ENCODE measurements around the gene KCND3. TPM values are rescaled to one million over a fixed set of nuclear protein-coding genes. Genes with fewer than 3 reads are reported as not detected.

Gene KCND3
- total RNA-seq, 1 donor from 2014 or later, result 3.7 TPM

- no peak for TF ChIP-seq CTCF (IDR thresholded peaks at IDR 0.05; ENCODE audit: partially characterized antibody, unreplicated experiment)
- Mint-ChIP-seq H3K9me3 (ENCODE audit: unreplicated experiment) (peaks cover 4% of the 10 kb centered on the region), H3K27me3 (ENCODE audit: unreplicated experiment) (peaks cover 1% of the 10 kb centered on the region), H3K36me3 (ENCODE audit: unreplicated experiment) (peaks cover 6% of the 10 kb centered on the region), H3K27ac (ENCODE audit: unreplicated experiment) (no peak overlapping the region), H3K4me3 (ENCODE audit: unreplicated experiment) (no peak overlapping the region), H3K4me1 (ENCODE audit: low read depth, unreplicated experiment) (no peaks in the 10 kb centered on the region)
- no peak for DNase-seq
Measured at GRCh38 chr1:112011202-112011601, 21.7 kb upstream of the KCND3 start.

- TF ChIP-seq CTCF (IDR thresholded peaks at IDR 0.05; ENCODE audit: partially characterized antibody, unreplicated experiment), result no peak
- peaks cover 7% of the 10 kb centered on the region for H3K4me1 Mint-ChIP-seq (ENCODE audit: low read depth, unreplicated experiment)
- no peak overlapping the region for H3K4me3 Mint-ChIP-seq (ENCODE audit: unreplicated experiment)
- no peak for DNase-seq
- no peaks in the 10 kb centered on the region for H3K36me3 Mint-ChIP-seq (ENCODE audit: unreplicated experiment)
- H3K27me3 Mint-ChIP-seq (ENCODE audit: unreplicated experiment), result peaks cover 1% of the 10 kb centered on the region
- peaks cover 4% of the 10 kb centered on the region for H3K9me3 Mint-ChIP-seq (ENCODE audit: unreplicated experiment)
- H3K27ac Mint-ChIP-seq (ENCODE audit: unreplicated experiment), result no peak overlapping the region
Measured at GRCh38 chr1:112007169-112007568, 17.7 kb upstream of the KCND3 start.

- Mint-ChIP-seq H3K27me3 (ENCODE audit: unreplicated experiment) (peaks cover 1% of the 10 kb centered on the region), H3K9me3 (ENCODE audit: unreplicated experiment) (peaks cover 4% of the 10 kb centered on the region), H3K27ac (ENCODE audit: unreplicated experiment) (no peak overlapping the region), H3K4me3 (ENCODE audit: unreplicated experiment) (no peak overlapping the region), H3K4me1 (ENCODE audit: low read depth, unreplicated experiment) (peaks cover 13% of the 10 kb centered on the region), H3K36me3 (ENCODE audit: unreplicated experiment) (no peaks in the 10 kb centered on the region)
- no peak for DNase-seq
- TF ChIP-seq CTCF (IDR thresholded peaks at IDR 0.05; ENCODE audit: partially characterized antibody, unreplicated experiment), result no peak
Measured at GRCh38 chr1:112006416-112007025, 17.1 kb upstream of the KCND3 start.

GRCh38 chr1:112004076-112004475, 14.6 kb upstream of the KCND3 start:
- no peak for TF ChIP-seq CTCF (IDR thresholded peaks at IDR 0.05; ENCODE audit: partially characterized antibody, unreplicated experiment)
- Mint-ChIP-seq H3K9me3 (ENCODE audit: unreplicated experiment) (peaks cover 2% of the 10 kb centered on the region), H3K4me1 (ENCODE audit: low read depth, unreplicated experiment) (peaks cover 16% of the 10 kb centered on the region), H3K27me3 (ENCODE audit: unreplicated experiment) (peaks cover 3% of the 10 kb centered on the region), H3K27ac (ENCODE audit: unreplicated experiment) (no peak overlapping the region), H3K4me3 (ENCODE audit: unreplicated experiment) (no peak overlapping the region), H3K36me3 (ENCODE audit: unreplicated experiment) (no peaks in the 10 kb centered on the region)
- no peak for DNase-seq

- H3K27me3 Mint-ChIP-seq (ENCODE audit: unreplicated experiment), result peaks cover 2% of the 10 kb centered on the region
Measured at GRCh38 chr1:112002514-112002913, 13.0 kb upstream of the KCND3 start.

More at GRCh38 chr1:112002514-112002913, 13.0 kb upstream of the KCND3 start:
- Mint-ChIP-seq H3K4me1 (ENCODE audit: low read depth, unreplicated experiment) (peaks cover 16% of the 10 kb centered on the region), H3K36me3 (ENCODE audit: unreplicated experiment) (no peaks in the 10 kb centered on the region), H3K27ac (ENCODE audit: unreplicated experiment) (no peak overlapping the region), H3K4me3 (ENCODE audit: unreplicated experiment) (no peak overlapping the region), H3K9me3 (ENCODE audit: unreplicated experiment) (peaks cover 2% of the 10 kb centered on the region)
- DNase-seq, result no peak
- TF ChIP-seq CTCF (IDR thresholded peaks at IDR 0.05; ENCODE audit: partially characterized antibody, unreplicated experiment), result no peak
